Keratinocyte (primary cell): Measurements from ENCODE around the gene USH2A. TPM values are rescaled to one million over a fixed set of nuclear protein-coding genes. Genes with fewer than 3 reads are reported as not detected.
A peak's percentile ranks its signal among the peaks of the same experiment; 100 is the strongest.

Experiments
- DNase-seq: peaks from one replicate; pipeline ENCODE4 v3.0.0-alpha.2; 2011; ENCODE audit warnings: low read depth, missing footprints, low spot score
- FAIRE-seq: peaks from 2 replicates; lab custom pipeline; 2011; peaks lifted over from hg19 to GRCh38; lab: Jason Lieb, UNC
- H2AFZ ChIP-seq: 2 replicates; pipeline ENCODE4 v1.6.0; 2012; ENCODE audit warnings: low read length, control low read depth, inconsistent platforms; ENCODE audit not compliant: control insufficient read depth
- H3K27ac ChIP-seq: 2 replicates; pipeline ENCODE4 v1.5.1; 2011; ENCODE audit warnings: low read length; ENCODE audit not compliant: control insufficient read depth, insufficient read depth
- H3K27me3 ChIP-seq: 3 replicates; pipeline ENCODE4 v1.6.0; 2011; ENCODE audit warnings: low read length; ENCODE audit not compliant: control insufficient read depth, insufficient read depth; ENCODE audit errors: extremely low read depth
- H3K36me3 ChIP-seq, 2 experiments: 2 replicates in 1 of 2; 3 replicates in 1 of 2; pipeline ENCODE4 v1.5.1; 2011; ENCODE audit warnings: low read length in 2 of 2, mild to moderate bottlenecking in 1 of 2; ENCODE audit not compliant: control insufficient read depth in 2 of 2, insufficient read depth in 2 of 2; ENCODE audit errors: extremely low read depth in 1 of 2
- H3K4me1 ChIP-seq: 3 replicates; pipeline ENCODE4 v1.5.1; 2011; ENCODE audit warnings: low read length; ENCODE audit not compliant: control insufficient read depth, insufficient read depth; ENCODE audit errors: extremely low read depth
- H3K4me2 ChIP-seq: 3 replicates; pipeline ENCODE4 v1.6.0; 2011; ENCODE audit warnings: low read depth, low read length; ENCODE audit not compliant: control insufficient read depth, insufficient read depth; ENCODE audit errors: extremely low read depth
- H3K4me3 ChIP-seq, 3 experiments: fragments of 200-600 bp in 1 of 3; sonication (generic) in 1 of 3; 2 replicates in 2 of 3; 3 replicates in 1 of 3; pipeline ENCODE4 v1.5.1; 2011 to 2016; ENCODE audit warnings: low read length in 3 of 3, mild to moderate bottlenecking in 3 of 3, control low read depth in 2 of 3, inconsistent platforms in 1 of 3, low read depth in 1 of 3, mixed read lengths in 1 of 3, mixed run types in 1 of 3, moderate library complexity in 1 of 3; ENCODE audit not compliant: control insufficient read depth in 2 of 3, insufficient read depth in 2 of 3; ENCODE audit errors: extremely low read depth in 1 of 3
- H3K79me2 ChIP-seq: 2 replicates; pipeline ENCODE4 v1.6.0; 2012; ENCODE audit warnings: low read length; ENCODE audit not compliant: control insufficient read depth, insufficient read depth
- H3K9ac ChIP-seq: 3 replicates; pipeline ENCODE4 v1.6.0; 2011; ENCODE audit warnings: low read length; ENCODE audit not compliant: control insufficient read depth, insufficient read depth; ENCODE audit errors: extremely low read depth
- H3K9me1 ChIP-seq: 3 replicates; pipeline ENCODE4 v1.6.0; 2011; ENCODE audit warnings: low read length; ENCODE audit not compliant: control insufficient read depth, insufficient read depth; ENCODE audit errors: extremely low read depth
- H3K9me3 ChIP-seq: 2 replicates; pipeline ENCODE4 v1.5.1; 2012; ENCODE audit warnings: low read depth, low read length; ENCODE audit not compliant: control insufficient read depth
- H4K20me1 ChIP-seq: 3 replicates; pipeline ENCODE4 v1.6.0; 2011; ENCODE audit warnings: low read length; ENCODE audit not compliant: control insufficient read depth, insufficient read depth; ENCODE audit errors: extremely low read depth
- EZH2 ChIP-seq: IDR thresholded peaks from one replicate; pipeline ENCODE4 v1.6.1; 2012; ENCODE audit warnings: inconsistent platforms, mild to moderate bottlenecking, low read length, moderate library complexity
- dilution Hi-C: fragments of 300-500 bp; cut with MboI; formaldehyde crosslinking; loops from one replicate; pipeline ENCODE4 v1.7.0; 2020; ENCODE audit warnings: low sequenced_read_pairs; ENCODE audit not compliant: extremely low pct_ligation_motif_present
- polyA plus RNA-seq, 5 experiments: library from polyadenylated mRNA; depleted of rRNA in 3 of 5; stranded (reverse) in 3 of 5; stranded (forward) in 1 of 5; unstranded in 1 of 5; fragments of >200 nt; gene quantifications; 1 replicate in 1 of 5; 2 replicates in 3 of 5; 3 replicates in 1 of 5; pipeline versions ENCODE4 v1.2.1 to v1.2.3, GENCODE V29; 2011 to 2012; ENCODE audit warnings: missing spikeins in 2 of 5, low read depth in 1 of 5, low replicate concordance in 1 of 5
- TF ChIP-seq, protein P1 (sequence below), 3 experiments: IDR thresholded peaks in 1 of 3; conservative IDR thresholded peaks in 1 of 3; optimal IDR thresholded peaks in 1 of 3; 2 replicates in 2 of 3; 3 replicates in 1 of 3; pipeline versions ENCODE3 to v1.5.1; 2011; ENCODE audit warnings: low read length in 3 of 3, mild to moderate bottlenecking in 3 of 3, moderate library complexity in 2 of 3, control low read depth in 1 of 3, inconsistent platforms in 1 of 3; ENCODE audit not compliant: insufficient read depth in 2 of 3; ENCODE audit errors: extremely low read depth in 1 of 3

The USH2A gene
- polyA plus RNA-seq, 1 donor (not counting 4 experiments of a cell fraction or from before 2014, with no cell fraction given) = not detected

DNA sequence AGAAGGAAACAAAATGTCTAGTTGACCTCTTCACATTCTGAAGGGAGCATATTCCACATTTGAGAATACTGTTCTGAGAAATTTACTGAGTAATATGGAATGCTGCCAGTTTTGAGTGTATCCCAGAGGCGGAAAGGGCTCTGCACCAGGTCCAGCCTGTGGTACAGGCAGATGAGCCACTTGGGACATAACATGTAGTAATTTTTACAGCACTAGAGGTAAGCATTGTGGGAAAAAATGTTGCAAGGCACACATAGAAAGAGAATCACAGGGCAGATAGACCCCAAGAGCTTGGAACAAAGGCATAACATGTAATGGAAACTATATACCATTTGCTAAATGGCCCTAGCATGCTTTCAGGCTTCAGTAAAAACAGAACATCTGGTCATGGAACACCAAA, 228.5 kb downstream of the USH2A start:
- Histone ChIP-seq H3K36me3 (no peaks in the 10 kb centered on the region), H3K27ac (no peak overlapping the region), H3K27me3 (no peaks in the 10 kb centered on the region), H3K9me3 (no peaks in the 10 kb centered on the region), H3K79me2 (no peaks in the 10 kb centered on the region), H3K4me3 (no peak overlapping the region), H4K20me1 (no peaks in the 10 kb centered on the region), H3K4me1 (no peaks in the 10 kb centered on the region), H3K9me1 (no peaks in the 10 kb centered on the region), H3K4me2 (no peak overlapping the region), H2AFZ (no peak overlapping the region), H3K9ac (no peak overlapping the region)
- TF ChIP-seq, protein P1, sequence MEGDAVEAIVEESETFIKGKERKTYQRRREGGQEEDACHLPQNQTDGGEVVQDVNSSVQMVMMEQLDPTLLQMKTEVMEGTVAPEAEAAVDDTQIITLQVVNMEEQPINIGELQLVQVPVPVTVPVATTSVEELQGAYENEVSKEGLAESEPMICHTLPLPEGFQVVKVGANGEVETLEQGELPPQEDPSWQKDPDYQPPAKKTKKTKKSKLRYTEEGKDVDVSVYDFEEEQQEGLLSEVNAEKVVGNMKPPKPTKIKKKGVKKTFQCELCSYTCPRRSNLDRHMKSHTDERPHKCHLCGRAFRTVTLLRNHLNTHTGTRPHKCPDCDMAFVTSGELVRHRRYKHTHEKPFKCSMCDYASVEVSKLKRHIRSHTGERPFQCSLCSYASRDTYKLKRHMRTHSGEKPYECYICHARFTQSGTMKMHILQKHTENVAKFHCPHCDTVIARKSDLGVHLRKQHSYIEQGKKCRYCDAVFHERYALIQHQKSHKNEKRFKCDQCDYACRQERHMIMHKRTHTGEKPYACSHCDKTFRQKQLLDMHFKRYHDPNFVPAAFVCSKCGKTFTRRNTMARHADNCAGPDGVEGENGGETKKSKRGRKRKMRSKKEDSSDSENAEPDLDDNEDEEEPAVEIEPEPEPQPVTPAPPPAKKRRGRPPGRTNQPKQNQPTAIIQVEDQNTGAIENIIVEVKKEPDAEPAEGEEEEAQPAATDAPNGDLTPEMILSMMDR (optimal IDR thresholded peaks at IDR 0.05 in 1 of 3, IDR thresholded peaks at IDR 0.05 in 1 of 3, conservative IDR thresholded peaks at IDR 0.05 in 1 of 3; ENCODE audit: extremely low read depth in 1 of 3, insufficient read depth in 2 of 3, low read length in 3 of 3) = no peak
- no peak for TF ChIP-seq EZH2
- no peak for DNase-seq
- FAIRE-seq = no peak
- dilution Hi-C loops = no loop called here

DNA sequence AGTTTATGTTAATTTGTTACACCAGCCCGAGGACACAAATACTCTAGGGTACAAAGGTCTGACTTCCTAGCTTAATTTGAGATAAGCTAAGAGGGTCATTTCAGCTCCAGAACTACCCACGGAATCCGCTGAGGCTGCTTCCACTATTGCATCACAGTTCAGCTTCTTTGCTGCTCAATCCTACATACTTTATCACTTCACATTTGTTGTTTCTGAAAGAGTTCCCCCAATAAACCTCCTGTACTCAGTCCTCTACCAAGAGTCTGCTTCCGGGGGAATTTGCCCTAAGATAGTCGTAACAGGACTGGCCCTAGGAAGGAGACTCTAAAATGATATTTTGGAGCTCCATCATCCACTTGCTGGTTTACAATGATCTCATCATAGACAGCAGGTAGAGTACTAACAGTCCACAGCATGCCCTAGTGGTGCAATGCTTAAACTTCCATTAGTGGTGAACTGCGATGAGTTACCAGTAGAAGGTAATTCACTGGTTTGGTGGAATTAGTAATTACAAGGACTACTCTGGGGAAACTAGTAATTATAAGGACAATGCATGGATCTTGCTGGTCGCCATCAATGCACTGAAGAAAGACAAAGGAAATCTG, 229.3 kb downstream of the USH2A start:
- no peaks in the 10 kb centered on the region for H3K27me3 ChIP-seq
- H3K9me3 ChIP-seq = no peaks in the 10 kb centered on the region
- H3K4me3 ChIP-seq = no peak overlapping the region
- H3K4me2 ChIP-seq = no peak overlapping the region
- TF ChIP-seq, protein P1 (optimal IDR thresholded peaks at IDR 0.05 in 1 of 3, IDR thresholded peaks at IDR 0.05 in 1 of 3, conservative IDR thresholded peaks at IDR 0.05 in 1 of 3; ENCODE audit: extremely low read depth in 1 of 3, insufficient read depth in 2 of 3, low read length in 3 of 3) = peak in 2 of 3 experiments; percentile 9 to 46
- no peak for TF ChIP-seq EZH2
- no peak overlapping the region for H2AFZ ChIP-seq
- no peaks in the 10 kb centered on the region for H3K4me1 ChIP-seq
- dilution Hi-C loops = no loop called here
- FAIRE-seq (no peak), DNase-seq (no peak)
- H3K79me2 ChIP-seq = no peaks in the 10 kb centered on the region
- H4K20me1 ChIP-seq = no peaks in the 10 kb centered on the region
- no peak overlapping the region for H3K27ac ChIP-seq
- no peaks in the 10 kb centered on the region for H3K36me3 ChIP-seq
- no peak overlapping the region for H3K9ac ChIP-seq
- no peaks in the 10 kb centered on the region for H3K9me1 ChIP-seq
